ENCODE measurements around the gene ASIC4.

ASIC4 gene

GRCh38 chr2:219570924-219571310 is 56.6 kb downstream of the ASIC4 start:
- peak in 1 of 2 donors; percentile 19 for DNase-seq

- peak in 1 of 2 donors; percentile 31 for DNase-seq
These were observed 57.3 kb downstream of the ASIC4 start, which contains the start of gene OBSL1 for GRCh38 chr2:219571311-219572236. Gene OBSL1 (minus strand): TSS chr2:219571539. CDS start chr2:219571232, 307 bp downstream.

- DNase-seq: no peak
These were observed 58.1 kb downstream of the ASIC4 start, which contains the start of gene INHA for GRCh38 chr2:219572237-219573001. Gene INHA (plus strand): TSS chr2:219572310. CDS start chr2:219572375, 65 bp downstream.

GRCh38 chr2:219573166-219573565 is 58.9 kb downstream of the ASIC4 start:
- DNase-seq: no peak

DNA sequence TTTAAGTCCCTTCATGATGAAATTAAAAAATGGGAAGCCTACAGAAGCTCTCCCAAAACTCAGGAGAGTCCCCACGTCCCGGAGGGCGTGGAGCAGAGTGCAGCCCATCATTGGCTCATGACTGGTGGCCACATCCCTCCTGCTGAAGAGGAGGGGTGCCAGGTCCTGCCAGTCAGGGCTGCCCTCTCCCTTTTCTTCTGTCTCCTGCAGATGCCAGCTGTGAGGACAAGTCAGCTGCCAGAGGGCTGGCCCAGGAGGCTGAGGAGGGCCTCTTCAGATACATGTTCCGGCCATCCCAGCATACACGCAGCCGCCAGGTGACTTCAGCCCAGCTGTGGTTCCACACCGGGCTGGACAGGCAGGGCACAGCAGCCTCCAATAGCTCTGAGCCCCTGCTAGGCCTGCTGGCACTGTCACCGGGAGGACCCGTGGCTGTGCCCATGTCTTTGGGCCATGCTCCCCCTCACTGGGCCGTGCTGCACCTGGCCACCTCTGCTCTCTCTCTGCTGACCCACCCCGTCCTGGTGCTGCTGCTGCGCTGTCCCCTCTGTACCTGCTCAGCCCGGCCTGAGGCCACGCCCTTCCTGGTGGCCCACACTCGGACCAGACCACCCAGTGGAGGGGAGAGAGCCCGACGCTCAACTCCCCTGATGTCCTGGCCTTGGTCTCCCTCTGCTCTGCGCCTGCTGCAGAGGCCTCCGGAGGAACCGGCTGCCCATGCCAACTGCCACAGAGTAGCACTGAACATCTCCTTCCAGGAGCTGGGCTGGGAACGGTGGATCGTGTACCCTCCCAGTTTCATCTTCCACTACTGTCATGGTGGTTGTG is 60.4 kb downstream of the ASIC4 start:
- no peak for DNase-seq

DNA sequence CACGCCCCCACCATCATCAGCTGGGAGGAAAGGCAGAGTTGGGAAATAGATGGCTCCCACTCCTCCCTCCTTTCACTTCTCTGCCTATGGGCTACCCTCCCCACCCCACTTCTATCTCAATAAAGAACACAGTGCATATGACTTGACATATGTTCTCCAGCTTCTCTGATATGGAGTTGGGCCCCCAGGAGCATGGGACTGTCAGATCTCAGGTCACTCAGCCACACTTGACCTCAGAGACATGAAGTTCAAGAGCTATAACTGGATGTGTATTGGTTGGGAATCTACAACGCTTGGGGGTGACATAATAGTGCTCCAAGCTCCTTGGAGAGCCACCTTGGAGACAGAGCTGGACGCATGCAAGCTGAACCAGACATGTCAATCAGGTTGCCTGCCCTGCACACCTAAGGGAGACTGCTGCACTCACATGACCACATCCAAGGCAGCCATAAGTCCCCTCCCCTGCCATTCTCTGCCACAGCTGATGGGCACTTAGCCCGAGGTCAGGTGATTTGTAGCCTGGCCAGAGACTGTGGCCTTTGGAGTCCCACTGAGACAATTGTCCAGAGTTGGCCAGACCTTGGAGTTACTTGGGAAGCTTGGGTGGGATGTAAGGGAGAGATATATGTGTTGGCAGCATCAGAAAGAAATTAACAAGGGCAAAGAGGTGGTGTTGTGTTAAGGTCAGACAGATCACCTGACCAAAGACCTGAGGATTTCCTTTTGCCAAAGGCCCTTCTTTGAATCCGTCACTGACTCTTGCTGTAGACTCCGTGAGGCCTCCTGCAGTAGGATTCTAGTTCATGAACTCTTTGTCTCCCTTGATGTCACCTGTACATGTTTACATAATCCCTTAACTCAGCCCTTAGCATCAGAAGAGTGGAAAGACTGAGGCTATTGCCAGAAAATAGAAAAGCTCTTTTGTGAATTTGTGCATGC is 61.6 kb downstream of the ASIC4 start:
- no peak for DNase-seq

- DNase-seq: no peak
These were observed 62.5 kb downstream of the ASIC4 start for GRCh38 chr2:219576505-219577388.

- DNase-seq: no peak
These were observed 64.7 kb downstream of the ASIC4 start for GRCh38 chr2:219578811-219579613.

- no peak for DNase-seq
These were observed 67.1 kb downstream of the ASIC4 start for GRCh38 chr2:219581346-219581745.

Data from stimulated activated CD4-positive, alpha-beta T cell treated with anti-CD3 and anti-CD28 coated beads, Interleukin-2, amount 100 ng/mL, for 24 hours (primary cell).